T47D (cell line): ENCODE measurements around the gene FNDC3B.

ENCODE experiments used
- DNase-seq, 2 experiments: peaks; one replicate each; pipeline versions ENCODE4 v3.0.0 to v3.0.0-alpha.2; 2011 to 2012; ENCODE audit warnings: low read depth in 1 of 2, low spot score in 1 of 2
- JUND ChIP-seq: IDR thresholded peaks from 2 replicates; pipeline ENCODE4 v1.6.1; 2012; ENCODE audit warnings: low read depth
- in situ Hi-C: cut with HindIII; loops from 2 replicates; pipeline ENCODE4 v1.10.0; 2016; ENCODE audit warnings: low sequenced_read_pairs, low pct_unique_long_range_greater_than_20kb

FNDC3B gene

DNA sequence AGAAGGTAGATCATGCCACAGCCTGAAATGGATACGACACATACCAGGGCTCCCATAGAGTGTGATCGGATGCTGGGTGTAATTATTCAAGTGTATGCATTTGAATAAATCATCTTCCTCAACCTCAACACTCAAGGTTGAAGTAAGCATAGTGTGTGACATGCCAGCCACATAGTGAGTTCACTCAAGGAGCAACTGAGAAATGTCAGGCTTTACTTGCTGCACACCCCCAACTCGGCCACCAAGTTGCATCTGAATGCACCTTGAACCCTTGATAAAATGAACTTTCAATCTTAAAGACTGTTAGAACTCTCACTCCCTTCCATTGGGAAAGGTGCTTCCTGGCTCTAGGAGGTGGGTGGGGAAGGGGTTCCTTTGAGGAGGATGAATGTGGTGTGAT lies 287.6 kb downstream of the FNDC3B start:
- in situ Hi-C loops, result no loop called here

DNA sequence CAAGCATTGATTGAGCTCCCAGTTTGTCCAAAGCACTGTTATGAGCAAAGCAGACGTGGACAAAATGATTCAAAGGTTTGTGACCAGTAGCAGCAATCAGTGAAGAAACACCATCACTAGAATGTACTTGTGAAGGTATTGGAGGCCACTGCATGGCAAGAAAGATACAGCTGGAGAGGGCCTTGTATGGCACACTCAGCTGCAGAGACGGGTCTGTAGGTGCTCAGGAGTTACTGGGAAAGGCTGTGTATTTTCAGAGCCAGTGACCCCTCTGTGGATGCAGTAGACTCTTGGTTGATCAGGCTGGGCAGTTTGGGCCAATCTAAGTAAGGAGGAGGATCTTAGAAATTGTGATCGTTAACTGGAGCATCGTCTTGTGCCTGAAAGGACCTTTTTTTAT lies 288.9 kb downstream of the FNDC3B start:
- DNase-seq, result no peak
- in situ Hi-C loops, result no loop called here
- TF ChIP-seq JUND, result no peak

More for the DNA sequence above, 287.6 kb downstream of the FNDC3B start:
- no peak for DNase-seq
- TF ChIP-seq JUND, result no peak

DNA sequence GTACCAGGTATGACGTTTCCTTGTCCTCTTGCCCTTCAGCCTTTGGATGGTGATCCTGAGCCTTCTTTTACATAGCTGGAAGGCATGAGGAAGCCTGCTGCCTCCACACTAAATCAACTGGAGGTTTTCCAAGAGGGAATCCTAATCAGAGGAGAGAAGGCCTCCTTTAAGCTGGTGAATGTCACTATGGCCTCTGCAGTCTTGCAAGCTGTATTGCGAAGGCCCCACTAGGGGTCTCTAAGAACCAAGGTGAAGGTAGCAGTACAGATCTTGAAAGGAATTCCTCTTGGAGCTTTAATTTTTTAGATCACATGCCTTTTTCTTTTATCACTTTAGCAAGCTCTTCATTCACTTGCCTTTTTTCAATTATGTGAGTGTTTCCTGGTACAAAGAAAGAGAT lies 289.7 kb downstream of the FNDC3B start:
- no peak for TF ChIP-seq JUND
- in situ Hi-C loops, result no loop called here
- no peak for DNase-seq

DNA sequence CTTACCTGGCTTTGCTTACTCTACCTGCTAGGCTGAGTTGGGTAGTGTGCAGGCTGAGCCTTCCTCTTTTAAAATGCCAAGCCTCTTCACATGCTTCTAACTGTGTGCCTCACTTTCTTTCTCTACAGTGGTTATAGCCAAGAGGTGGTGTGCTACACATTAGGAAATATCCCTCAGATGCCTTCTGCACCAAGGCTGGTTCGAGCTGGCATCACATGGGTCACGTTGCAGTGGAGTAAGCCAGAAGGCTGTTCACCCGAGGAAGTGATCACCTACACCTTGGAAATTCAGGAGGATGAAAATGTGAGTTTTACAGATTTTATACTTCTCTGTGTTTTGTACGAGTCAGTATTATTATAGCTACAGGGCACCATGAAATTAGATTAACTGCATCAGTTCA lies 291.0 kb downstream of the FNDC3B start:
- DNase-seq, result no peak
- TF ChIP-seq JUND, result no peak
- in situ Hi-C loops, result no loop called here

DNA sequence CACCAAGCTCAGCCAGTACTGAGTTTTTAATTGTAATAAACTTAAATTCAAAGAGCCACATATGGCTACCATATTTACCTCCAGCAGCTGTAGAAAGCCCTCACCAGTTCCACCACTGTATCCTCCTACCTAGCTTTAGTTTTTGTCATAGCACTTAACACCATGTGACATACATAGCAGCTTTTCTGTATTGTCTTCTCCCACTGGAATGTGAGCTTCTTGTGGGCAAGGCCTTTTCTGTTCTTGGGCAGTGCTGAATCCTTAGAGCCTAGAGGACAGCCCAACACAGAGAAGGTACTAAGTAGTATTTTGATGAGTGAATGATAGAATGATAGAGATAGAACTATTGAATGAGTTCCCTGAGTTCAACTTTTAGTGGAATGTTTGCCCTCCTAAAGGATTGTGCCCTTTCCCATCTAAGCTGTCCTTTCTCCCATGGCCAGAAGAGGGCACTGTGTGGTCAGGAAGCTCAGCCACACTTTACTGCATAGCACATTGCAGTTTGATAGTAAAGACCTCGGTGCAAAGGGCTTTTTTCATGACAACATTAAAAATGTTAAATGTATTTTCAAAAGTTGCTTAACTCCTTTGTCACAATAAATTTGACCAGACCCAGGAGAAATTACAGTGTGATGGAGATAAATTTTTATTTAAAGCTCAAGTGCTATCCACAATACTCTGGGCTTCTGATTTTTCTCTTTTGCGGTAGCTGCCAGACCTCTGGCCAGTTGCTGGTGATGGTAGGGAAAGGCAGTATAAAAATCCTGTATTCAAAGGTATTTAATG lies 293.1 kb downstream of the FNDC3B start:
- in situ Hi-C loops, result no loop called here
- TF ChIP-seq JUND, result no peak
- DNase-seq, result peak; percentile 70 to 83

DNA sequence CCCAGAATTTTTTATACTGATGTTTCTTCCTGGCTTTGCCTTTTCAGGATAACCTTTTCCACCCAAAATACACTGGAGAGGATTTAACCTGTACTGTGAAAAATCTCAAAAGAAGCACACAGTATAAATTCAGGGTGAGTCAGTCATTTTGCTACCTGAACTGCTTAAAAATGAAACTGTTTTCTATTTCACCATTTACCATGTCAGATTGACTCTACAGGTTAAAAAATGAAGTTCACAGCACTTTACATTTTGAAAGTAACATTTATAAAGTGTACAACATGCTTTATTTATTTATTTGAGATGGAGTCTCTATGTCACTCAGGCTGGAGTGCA lies 293.6 kb downstream of the FNDC3B start:
- in situ Hi-C loops, result no loop called here
- no peak for DNase-seq
- TF ChIP-seq JUND, result no peak

DNA sequence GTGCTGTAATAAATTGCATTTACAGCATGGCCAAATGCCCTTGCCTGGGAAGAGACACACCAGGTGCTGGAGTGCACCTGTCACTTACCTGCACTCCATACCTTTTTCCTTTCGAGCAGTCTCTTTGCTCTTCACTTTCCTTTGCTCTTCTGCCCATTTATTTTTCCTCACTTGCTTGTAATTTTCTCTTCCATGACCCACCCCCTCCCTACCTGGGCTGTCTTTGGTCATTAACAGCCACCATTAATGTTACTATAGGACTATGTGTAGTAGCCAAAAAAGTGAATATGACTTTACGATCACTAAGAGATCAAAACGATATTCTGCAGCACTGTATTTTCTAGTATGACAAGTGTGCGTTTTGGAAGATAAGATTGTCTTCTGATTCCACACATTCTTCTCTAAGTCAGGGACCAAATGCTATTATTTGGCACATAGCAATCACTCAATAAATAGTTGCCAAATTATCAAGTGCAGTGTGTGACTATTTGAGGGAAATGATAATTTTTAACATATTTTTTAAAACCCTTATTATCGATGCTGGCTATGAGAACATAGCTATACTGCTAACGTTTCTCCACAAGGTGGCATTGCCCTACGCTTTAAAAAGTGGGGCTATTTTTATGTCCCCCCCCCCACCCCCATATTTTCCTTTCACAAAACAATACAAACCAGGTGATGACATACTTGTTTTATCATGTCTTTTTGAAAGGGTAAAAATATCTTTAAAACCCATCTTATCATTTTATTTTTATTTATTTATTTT lies 294.5 kb downstream of the FNDC3B start:
- in situ Hi-C loops, result no loop called here
- peak in 1 of 2 experiments; percentile 22 for DNase-seq
- TF ChIP-seq JUND, result no peak

DNA sequence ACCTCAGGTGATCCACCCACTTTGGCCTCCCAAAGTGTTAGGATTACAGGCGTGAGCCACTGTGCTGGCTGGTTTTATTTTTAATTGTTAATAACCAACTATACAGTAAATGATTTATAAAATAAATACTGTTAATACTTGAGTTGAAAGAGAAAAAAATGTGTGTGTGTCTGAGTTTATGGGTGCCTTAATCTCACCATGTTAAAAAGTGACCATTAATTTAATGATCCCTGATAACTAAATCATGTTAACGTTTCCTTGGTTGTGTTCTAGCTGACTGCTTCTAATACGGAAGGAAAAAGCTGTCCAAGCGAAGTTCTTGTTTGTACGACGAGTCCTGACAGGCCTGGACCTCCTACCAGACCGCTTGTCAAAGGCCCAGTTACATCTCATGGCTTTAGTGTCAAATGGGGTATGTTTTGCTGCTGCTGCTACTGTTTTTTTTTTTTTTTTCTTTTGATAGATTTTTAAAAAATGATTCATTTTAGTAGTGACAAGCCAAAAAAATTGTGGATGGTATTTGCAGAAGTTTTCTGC lies 295.4 kb downstream of the FNDC3B start:
- in situ Hi-C loops, result no loop called here
- no peak for DNase-seq
- TF ChIP-seq JUND, result no peak

DNA sequence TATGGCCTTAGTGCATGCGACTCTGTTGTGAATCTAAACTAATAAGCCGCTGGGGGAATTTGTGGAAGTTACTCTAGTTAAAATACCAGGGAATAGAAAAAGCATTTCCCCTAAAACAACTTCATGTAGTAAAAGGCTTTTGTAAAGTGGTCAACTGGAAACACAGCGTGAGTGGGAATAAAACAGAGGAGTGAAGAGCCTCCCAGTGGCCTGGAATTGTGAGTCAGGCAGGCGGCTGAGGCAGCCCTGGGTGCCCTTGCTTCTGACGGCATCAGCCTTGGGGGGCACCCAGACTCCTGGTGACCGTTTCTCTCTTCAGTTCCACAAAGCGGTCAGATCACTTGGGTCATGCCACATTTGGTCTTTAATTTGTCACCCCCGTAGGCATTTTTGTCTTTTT lies 300.5 kb downstream of the FNDC3B start:
- no peak for DNase-seq
- in situ Hi-C loops, result no loop called here
- no peak for TF ChIP-seq JUND

DNA sequence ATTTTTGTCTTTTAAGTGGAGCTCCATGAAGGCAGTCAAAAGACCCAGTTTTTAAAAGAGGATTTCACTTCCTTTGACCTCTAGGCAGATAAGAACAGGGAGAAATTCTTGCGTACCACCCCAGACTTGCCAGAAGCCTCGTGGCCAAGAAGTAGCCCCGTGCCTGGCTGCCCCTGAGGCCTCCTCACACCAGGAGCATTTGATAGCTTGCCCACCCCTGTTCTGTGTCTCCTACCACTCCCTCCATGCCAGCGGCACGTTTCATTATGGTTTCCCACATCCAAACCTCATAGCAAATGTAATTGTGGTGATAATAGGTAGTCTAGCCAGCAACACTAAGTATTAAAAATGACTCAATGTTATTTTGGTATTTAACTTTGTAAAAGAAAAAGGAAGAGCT lies 301.2 kb downstream of the FNDC3B start:
- in situ Hi-C loops, result no loop called here
- no peak for TF ChIP-seq JUND
- no peak for DNase-seq

DNA sequence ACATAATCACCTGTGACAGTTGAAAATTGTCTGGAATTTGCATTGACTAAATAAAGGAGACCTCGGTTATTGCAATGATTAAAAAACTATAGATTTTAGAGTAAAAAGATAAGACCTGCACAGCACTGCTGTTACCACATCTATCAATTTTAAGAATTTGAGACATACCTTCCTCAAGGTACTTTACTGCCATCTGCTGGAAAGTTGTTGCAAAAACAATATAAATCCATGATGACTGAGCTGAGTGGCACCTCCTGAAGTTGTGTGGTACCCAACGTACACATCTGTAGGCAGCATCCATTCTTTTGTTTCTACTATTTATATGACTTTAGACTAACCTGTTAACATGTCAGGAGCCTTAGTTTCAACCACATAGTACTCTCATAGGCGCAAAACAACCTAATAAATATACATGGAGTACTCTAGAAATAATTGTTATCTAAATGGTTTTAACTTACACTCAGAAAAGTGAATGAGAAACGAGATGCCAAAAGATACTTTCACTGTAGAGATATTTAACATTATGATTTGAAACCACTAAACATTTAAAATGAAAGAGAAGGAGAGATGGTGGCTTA lies 302.2 kb downstream of the FNDC3B start:
- no peak for TF ChIP-seq JUND
- in situ Hi-C loops, result no loop called here
- peak; percentile 38 to 86 for DNase-seq

DNA sequence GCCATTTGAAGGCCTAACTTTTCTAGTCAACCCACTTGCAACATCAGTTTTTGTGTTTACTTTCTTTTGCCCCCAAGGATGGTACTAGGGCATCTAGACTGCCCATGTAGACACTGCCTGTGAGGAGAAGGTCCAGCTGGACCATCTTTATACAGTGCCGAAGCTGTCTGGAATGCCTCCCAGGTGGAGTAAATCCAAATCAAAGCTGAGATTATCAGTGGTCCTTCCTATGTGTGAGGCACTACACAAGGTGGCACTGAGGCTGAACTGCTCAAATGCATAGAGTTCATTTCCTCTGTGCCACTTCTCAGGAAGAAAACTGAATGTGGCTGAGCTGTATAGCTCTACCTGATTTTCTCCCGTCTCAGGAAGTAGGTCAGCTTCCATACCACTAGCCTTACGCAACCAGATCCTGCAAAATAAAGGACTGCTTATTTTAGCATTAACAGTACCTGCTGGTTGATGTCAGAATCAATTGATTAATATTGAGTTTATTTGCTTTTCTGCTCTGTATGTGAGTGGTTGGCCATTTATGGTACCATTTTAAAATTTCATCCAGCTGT lies 302.8 kb downstream of the FNDC3B start:
- no peak for TF ChIP-seq JUND
- in situ Hi-C loops, result no loop called here
- no peak for DNase-seq

DNA sequence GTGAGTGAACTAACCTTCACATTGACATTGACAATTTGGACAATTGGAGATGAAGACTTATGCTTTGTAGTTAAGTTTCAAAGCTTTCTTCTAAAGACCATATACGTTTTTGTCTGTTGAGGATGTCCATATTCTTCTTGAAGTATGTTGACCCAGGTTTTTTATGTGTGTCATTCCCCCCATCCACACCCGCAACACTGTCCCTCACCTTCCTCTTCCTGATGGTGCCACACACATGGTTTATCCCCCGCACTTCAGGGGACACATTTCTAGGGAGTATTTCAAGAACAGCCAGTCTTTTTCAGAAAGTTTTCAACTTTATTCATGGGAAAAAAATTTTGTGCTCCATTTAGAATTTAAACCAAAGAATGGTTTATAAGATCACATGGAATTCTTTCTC lies 303.7 kb downstream of the FNDC3B start:
- in situ Hi-C loops, result no loop called here
- no peak for DNase-seq
- TF ChIP-seq JUND, result no peak
